Uterus (tissue), 4 donors: ENCODE measurements around the gene ATF4. TPM values are rescaled to one million over a fixed set of nuclear protein-coding genes. Genes with fewer than 3 reads are reported as not detected.

Experiments
- DNase-seq, 2 donors: peaks; one replicate each; pipeline ENCODE4 v3.0.0-alpha.2; 2019 to 2020
- H3K27ac ChIP-seq, 2 donors: fragments of 200-600 bp; sonication (generic); 1 replicate in 1 of 2; 2 replicates in 1 of 2; pipeline ENCODE4 v1.5.1; 2016 to 2018
- H3K27me3 ChIP-seq, 2 donors: fragments of 200-600 bp; sonication (generic); one replicate each; pipeline ENCODE4 v1.5.1; 2018 to 2019; ENCODE audit warnings: control low read depth in 1 of 2
- H3K36me3 ChIP-seq, 2 donors: fragments of 200-600 bp; sonication (generic); one replicate each; pipeline ENCODE4 v1.5.1; 2019; ENCODE audit warnings: control low read depth in 1 of 2
- H3K4me1 ChIP-seq, 2 donors: fragments of 200-600 bp; sonication (generic); one replicate each; pipeline ENCODE4 v1.5.1; 2018 to 2019; ENCODE audit warnings: control low read depth in 1 of 2
- H3K4me3 ChIP-seq, 2 donors: fragments of 200-600 bp; sonication (generic); 1 replicate in 1 of 2; 2 replicates in 1 of 2; pipeline ENCODE4 v1.5.1; 2018 to 2019; ENCODE audit warnings: mild to moderate bottlenecking in 1 of 2
- H3K9me3 ChIP-seq, 2 donors: fragments of 200-600 bp; sonication (generic); one replicate each; pipeline ENCODE4 v1.5.1; 2019; ENCODE audit warnings: control low read depth in 1 of 2
- CTCF ChIP-seq, 4 experiments: fragments of 200-600 bp in 2 of 4; fragments of 450-650 bp in 2 of 4; sonication (generic) in 2 of 4; IDR thresholded peaks; one replicate each; pipeline ENCODE4 v1.5.1; 2016 to 2019; ENCODE audit warnings: antibody characterized with exemption in 4 of 4, mild to moderate bottlenecking in 2 of 4, moderate library complexity in 1 of 4
- POLR2A ChIP-seq, 2 donors: fragments of 450-650 bp; IDR thresholded peaks; one replicate each; pipeline ENCODE4 v1.6.1; 2016; ENCODE audit warnings: antibody characterized with exemption in 2 of 2, mild to moderate bottlenecking in 1 of 2, moderate library complexity in 1 of 2
- intact Hi-C: fragments of 100-400 bp; cut with DNase I; formaldehyde crosslinking; loops from one replicate; pipeline ENCODE4 v1.15.1; 2023; ENCODE audit warnings: low total_unique reads
- total RNA-seq, 4 donors: library from RNA; depleted of rRNA in 3 of 4; stranded (reverse); fragments of >200 nt in 3 of 4; gene quantifications; one replicate each; pipeline versions ENCODE4 v1.1.0 to v1.2.4, GENCODE V29; 2014 to 2023
- donor health status: DM: yes; HTN: yes; CAD: no.

Gene ATF4
- total RNA-seq, 4 donors from 2014 or later = 105 to 351 (median 293) TPM

- Histone ChIP-seq H3K36me3 (no peaks in the 10 kb centered on the region), H3K4me1 (peaks cover 0 to 22% of the 10 kb centered on the region in 2 donors), H3K27ac (peak overlapping the region; percentile 8 to 45), H3K27me3 (no peaks in the 10 kb centered on the region), H3K9me3 (no peaks in the 10 kb centered on the region), H3K4me3 (no peak overlapping the region)
- TF ChIP-seq CTCF (IDR thresholded peaks at IDR 0.05) (peak; percentile 95 to 97 (median 96)), POLR2A (IDR thresholded peaks at IDR 0.05) (no peak)
- intact Hi-C loops = no loop called here
- DNase-seq = peak; percentile 84
Measured at GRCh38 chr22:39534591-39535356, 14.4 kb downstream of the ATF4 start.

- TF ChIP-seq CTCF (IDR thresholded peaks at IDR 0.05) = no peak
- no peak for TF ChIP-seq POLR2A (IDR thresholded peaks at IDR 0.05)
- Histone ChIP-seq H3K27me3 (no peaks in the 10 kb centered on the region), H3K27ac (no peak overlapping the region), H3K36me3 (no peaks in the 10 kb centered on the region), H3K9me3 (no peaks in the 10 kb centered on the region), H3K4me3 (no peak overlapping the region), H3K4me1 (peaks cover 0 to 20% of the 10 kb centered on the region in 2 donors)
- intact Hi-C loops = no loop called here
- DNase-seq = no peak
Measured at GRCh38 chr22:39535357-39535725, 15.0 kb downstream of the ATF4 start.

- H3K4me3 ChIP-seq = no peak overlapping the region
Measured at GRCh38 chr22:39535831-39536449, 15.6 kb downstream of the ATF4 start.

GRCh38 chr22:39536711-39537110 is 16.3 kb downstream of the ATF4 start:
- DNase-seq = no peak
- Histone ChIP-seq H3K27me3 (no peaks in the 10 kb centered on the region), H3K36me3 (no peaks in the 10 kb centered on the region), H3K4me3 (no peak overlapping the region), H3K9me3 (no peaks in the 10 kb centered on the region), H3K27ac (no peak overlapping the region), H3K4me1 (peaks cover 0 to 10% of the 10 kb centered on the region in 2 donors)
- intact Hi-C loops = no loop called here
- TF ChIP-seq CTCF (IDR thresholded peaks at IDR 0.05) (no peak), POLR2A (IDR thresholded peaks at IDR 0.05) (no peak)

More at GRCh38 chr22:39535831-39536449, 15.6 kb downstream of the ATF4 start:
- peaks cover 0 to 18% of the 10 kb centered on the region in 2 donors for H3K4me1 ChIP-seq
- no peak overlapping the region for H3K27ac ChIP-seq
- no peaks in the 10 kb centered on the region for H3K36me3 ChIP-seq
- TF ChIP-seq CTCF (IDR thresholded peaks at IDR 0.05) = no peak
- TF ChIP-seq POLR2A (IDR thresholded peaks at IDR 0.05) = no peak
- no peaks in the 10 kb centered on the region for H3K9me3 ChIP-seq
- DNase-seq = no peak
- H3K27me3 ChIP-seq = no peaks in the 10 kb centered on the region
- intact Hi-C loops = no loop called here

- no peaks in the 10 kb centered on the region for H3K9me3 ChIP-seq
- no peak overlapping the region for H3K27ac ChIP-seq
- H3K36me3 ChIP-seq = no peaks in the 10 kb centered on the region
- intact Hi-C loops = no loop called here
- no peak for DNase-seq
- H3K27me3 ChIP-seq = no peaks in the 10 kb centered on the region
- no peak overlapping the region for H3K4me3 ChIP-seq
- H3K4me1 ChIP-seq = peaks cover 0 to 7% of the 10 kb centered on the region in 2 donors
- TF ChIP-seq POLR2A (IDR thresholded peaks at IDR 0.05) (no peak), CTCF (IDR thresholded peaks at IDR 0.05) (no peak)
Measured at GRCh38 chr22:39537975-39538374, 17.6 kb downstream of the ATF4 start.
